HEK293 (cell line): ENCODE measurements around the gene KRTAP12-4.
A peak's percentile ranks its signal among the peaks of the same experiment; 100 is the strongest.

Experiments used
- CTCF ChIA-PET: fragments of 350-600 bp; formaldehyde crosslinking; extraction: SDS; loops from one replicate; lab custom pipeline; 2021; ENCODE audit warnings: antibody characterized with exemption; lab: Yijun Ruan, JAX
- POLR2A ChIA-PET: fragments of 300-600 bp; formaldehyde crosslinking; extraction: SDS; loops from one replicate; lab custom pipeline; 2020; ENCODE audit warnings: antibody characterized with exemption, inconsistent platforms; lab: Yijun Ruan, JAX
- H3K27ac ChIP-seq: fragments of 200-500 bp; sonication (Bioruptor generic); 2 replicates; pipeline ENCODE4 v1.5.1; 2014; ENCODE audit warnings: low read depth, low read length, control low read depth, inconsistent platforms; ENCODE audit errors: extremely low read depth
- H3K36me3 ChIP-seq, 2 experiments: fragments of 200-500 bp in 1 of 2; sonication (Bioruptor generic) in 1 of 2; 1 replicate in 1 of 2; 2 replicates in 1 of 2; pipeline ENCODE4 v1.5.1; 2014 to 2017; ENCODE audit warnings: inconsistent platforms in 2 of 2, low read length in 2 of 2; ENCODE audit not compliant: control insufficient read depth in 2 of 2, insufficient read depth in 1 of 2
- H3K4me1 ChIP-seq: fragments of 200-500 bp; sonication (Bioruptor generic); 2 replicates; pipeline ENCODE4 v1.5.1; 2014; ENCODE audit warnings: mild to moderate bottlenecking, low read length, inconsistent platforms; ENCODE audit not compliant: control insufficient read depth, insufficient read depth
- H3K4me3 ChIP-seq: 2 replicates; pipeline ENCODE4 v1.5.1; 2011; ENCODE audit warnings: low read depth, mild to moderate bottlenecking, control low read depth, low read length, moderate library complexity
- H3K9me3 ChIP-seq: fragments of 200-500 bp; sonication (Bioruptor generic); 2 replicates; pipeline ENCODE4 v1.5.1; 2014; ENCODE audit warnings: low read depth, low read length, inconsistent platforms; ENCODE audit not compliant: control insufficient read depth, insufficient read depth
- AEBP2 ChIP-seq: fragments of 450-650 bp; formaldehyde crosslinking; IDR thresholded peaks from 2 replicates; pipeline ENCODE4 v1.5.1; 2016; ENCODE audit warnings: missing biosample characterization, missing genetic modification characterization, borderline replicate concordance
- KLF10 ChIP-seq: fragments of 450-650 bp; IDR thresholded peaks from 2 replicates; pipeline ENCODE4 v1.5.1; 2018; ENCODE audit warnings: missing biosample characterization, mild to moderate bottlenecking, missing genetic modification characterization
- KLF9 ChIP-seq: fragments of 450-650 bp; formaldehyde crosslinking; IDR thresholded peaks from 2 replicates; pipeline ENCODE4 v1.5.1; 2016; ENCODE audit warnings: missing biosample characterization, missing genetic modification characterization, low read depth
- MYNN ChIP-seq: fragments of 450-650 bp; formaldehyde crosslinking; IDR thresholded peaks from 2 replicates; pipeline ENCODE4 v1.5.1; 2016; ENCODE audit warnings: missing biosample characterization, missing genetic modification characterization, borderline replicate concordance
- PRDM1 ChIP-seq: fragments of 450-650 bp; formaldehyde crosslinking; IDR thresholded peaks from 2 replicates; pipeline ENCODE4; 2016; ENCODE audit warnings: missing biosample characterization, missing genetic modification characterization
- SETDB1 ChIP-seq: IDR thresholded peaks from one replicate; pipeline ENCODE4 v1.6.1; 2017; ENCODE audit warnings: mild to moderate bottlenecking, low read length, moderate library complexity, mixed read lengths; ENCODE audit not compliant: insufficient read length
- WT1 ChIP-seq: fragments of 450-650 bp; formaldehyde crosslinking; IDR thresholded peaks from 2 replicates; pipeline ENCODE4 v1.5.1; 2016; ENCODE audit warnings: missing biosample characterization, missing genetic modification characterization
- YY1 ChIP-seq: fragments of 450-650 bp; formaldehyde crosslinking; IDR thresholded peaks from 2 replicates; pipeline ENCODE4 v1.5.1; 2018; ENCODE audit warnings: missing biosample characterization, missing genetic modification characterization
- ZEB2 ChIP-seq: fragments of 450-650 bp; formaldehyde crosslinking; IDR thresholded peaks from 2 replicates; pipeline ENCODE4 v1.5.1; 2016; ENCODE audit warnings: missing biosample characterization, missing genetic modification characterization
- ZFP37 ChIP-seq: fragments of 450-650 bp; formaldehyde crosslinking; IDR thresholded peaks from 2 replicates; pipeline ENCODE4 v1.5.1; 2016; ENCODE audit warnings: missing biosample characterization, missing genetic modification characterization
- ZNF148 ChIP-seq: fragments of 450-650 bp; formaldehyde crosslinking; IDR thresholded peaks from 2 replicates; pipeline ENCODE4 v1.5.0; 2017; ENCODE audit warnings: missing biosample characterization, missing genetic modification characterization, borderline replicate concordance
- ZNF23 ChIP-seq: fragments of 450-650 bp; formaldehyde crosslinking; IDR thresholded peaks from 2 replicates; pipeline ENCODE4 v1.5.1; 2016; ENCODE audit warnings: missing biosample characterization, missing genetic modification characterization, borderline replicate concordance
- ZNF311 ChIP-seq: fragments of 450-650 bp; formaldehyde crosslinking; IDR thresholded peaks from 2 replicates; pipeline ENCODE4 v1.5.1; 2017; ENCODE audit warnings: missing biosample characterization, missing genetic modification characterization, borderline replicate concordance
- ZNF366 ChIP-seq: fragments of 450-650 bp; formaldehyde crosslinking; conservative IDR thresholded peaks from 2 replicates; pipeline ENCODE4 v1.5.1; 2016; ENCODE audit warnings: missing biosample characterization, missing genetic modification characterization
- ZNF394 ChIP-seq: fragments of 450-650 bp; formaldehyde crosslinking; IDR thresholded peaks from 2 replicates; pipeline ENCODE4 v1.5.1; 2016; ENCODE audit warnings: missing biosample characterization, missing genetic modification characterization, mild to moderate bottlenecking, moderate library complexity, borderline replicate concordance
- ZNF449 ChIP-seq: fragments of 450-650 bp; formaldehyde crosslinking; IDR thresholded peaks from 2 replicates; pipeline ENCODE4 v1.5.1; 2017; ENCODE audit warnings: missing biosample characterization, mild to moderate bottlenecking, missing genetic modification characterization, moderate library complexity
- ZNF521 ChIP-seq: fragments of 450-650 bp; formaldehyde crosslinking; IDR thresholded peaks from 2 replicates; pipeline ENCODE4 v1.5.1; 2017; ENCODE audit warnings: missing biosample characterization, mild to moderate bottlenecking, missing genetic modification characterization
- ZNF629 ChIP-seq: fragments of 450-650 bp; formaldehyde crosslinking; IDR thresholded peaks from 2 replicates; pipeline ENCODE4 v1.5.1; 2017; ENCODE audit warnings: missing biosample characterization, missing genetic modification characterization
- ZNF658 ChIP-seq: fragments of 450-650 bp; formaldehyde crosslinking; IDR thresholded peaks from 2 replicates; pipeline ENCODE4; 2016; ENCODE audit warnings: missing biosample characterization, missing genetic modification characterization
- ZNF707 ChIP-seq: fragments of 450-650 bp; formaldehyde crosslinking; IDR thresholded peaks from 2 replicates; pipeline ENCODE4 v1.5.1; 2016; ENCODE audit warnings: missing biosample characterization, missing genetic modification characterization
- ZNF76 ChIP-seq: fragments of 450-650 bp; formaldehyde crosslinking; IDR thresholded peaks from 2 replicates; pipeline ENCODE4; 2016; ENCODE audit warnings: low read depth, missing biosample characterization, missing genetic modification characterization, borderline replicate concordance
- ZNF768 ChIP-seq: fragments of 450-650 bp; formaldehyde crosslinking; IDR thresholded peaks from 2 replicates; pipeline ENCODE4 v1.5.1; 2018; ENCODE audit warnings: missing biosample characterization, mild to moderate bottlenecking, missing genetic modification characterization

Gene KRTAP12-4

GRCh38 chr21:44644878-44645277 is 9.6 kb downstream of the KRTAP12-4 start:
- no peak for TF ChIP-seq ZNF521
- no peak for TF ChIP-seq ZNF148 (tag by site-specific recombination)
- peak; percentile 81 for TF ChIP-seq SETDB1
- CTCF ChIA-PET: no interaction called here
- H3K36me3 ChIP-seq: no peaks in the 10 kb centered on the region
- no peaks in the 10 kb centered on the region for H3K9me3 ChIP-seq
- no peaks in the 10 kb centered on the region for H3K4me1 ChIP-seq
- H3K4me3 ChIP-seq: no peak overlapping the region
- POLR2A ChIA-PET: interaction anchor here (0.6 kb wide), 3 partner anchors 59 to 228 kb away, joined by 3 to 7 read pairs (median 4); no protein-coding TSS in a partner anchor
- H3K27ac ChIP-seq: no peak overlapping the region

GRCh38 chr21:44643741-44644310 is 10.6 kb downstream of the KRTAP12-4 start:
- Histone ChIP-seq H3K4me3 (no peak overlapping the region), H3K4me1 (no peaks in the 10 kb centered on the region), H3K9me3 (no peaks in the 10 kb centered on the region)
- TF ChIP-seq YY1 (tag by site-specific recombination) (no peak), ZNF23 (tag by site-specific recombination) (no peak), PRDM1 (tag by site-specific recombination) (no peak), WT1 (tag by site-specific recombination) (no peak), SETDB1 (no peak), ZNF707 (tag by site-specific recombination) (no peak), ZFP37 (tag by site-specific recombination) (no peak)
- TF ChIP-seq, all 188 proteins: peak for 0
- no peak overlapping the region for H3K27ac ChIP-seq
- CTCF ChIA-PET: interaction anchor here (1.0 kb wide), 1 partner anchor 45 kb away, joined by 3 read pairs; no protein-coding TSS in a partner anchor
- no peaks in the 10 kb centered on the region for H3K36me3 ChIP-seq
- POLR2A ChIA-PET: no interaction called here

- no peaks in the 10 kb centered on the region for H3K9me3 ChIP-seq
- TF ChIP-seq ZNF394 (tag by site-specific recombination): no peak
- no peak for TF ChIP-seq ZNF629 (tag by site-specific recombination)
- no peak for TF ChIP-seq KLF10
- TF ChIP-seq ZNF76 (tag by site-specific recombination): no peak
- TF ChIP-seq MYNN (tag by site-specific recombination): no peak
- no peak for TF ChIP-seq KLF9 (tag by site-specific recombination)
- no peak for TF ChIP-seq ZNF521
- TF ChIP-seq ZNF366 (tag by site-specific recombination): no peak
- TF ChIP-seq, all 188 proteins: peak for 0
- POLR2A ChIA-PET: no interaction called here
These were observed 13.7 kb downstream of the KRTAP12-4 start for GRCh38 chr21:44640761-44641160.

GRCh38 chr21:44639331-44639655 is 15.2 kb downstream of the KRTAP12-4 start:
- Histone ChIP-seq H3K4me3 (no peak overlapping the region), H3K4me1 (no peaks in the 10 kb centered on the region), H3K9me3 (no peaks in the 10 kb centered on the region), H3K27ac (no peak overlapping the region), H3K36me3 (no peaks in the 10 kb centered on the region)
- CTCF ChIA-PET: no interaction called here
- POLR2A ChIA-PET: no interaction called here
- TF ChIP-seq ZNF449 (tag by site-specific recombination) (no peak), ZEB2 (tag by site-specific recombination) (no peak), AEBP2 (tag by site-specific recombination) (no peak), ZNF768 (tag by site-specific recombination) (no peak), ZNF658 (no peak), ZNF311 (no peak)

More at GRCh38 chr21:44640761-44641160, 13.7 kb downstream of the KRTAP12-4 start:
- no peak overlapping the region for H3K27ac ChIP-seq
- H3K4me1 ChIP-seq: no peaks in the 10 kb centered on the region
- H3K4me3 ChIP-seq: no peak overlapping the region
- CTCF ChIA-PET: no interaction called here
- H3K36me3 ChIP-seq: no peaks in the 10 kb centered on the region
